ENCODE results near the gene MAEL. TPM values are rescaled to one million over a fixed set of nuclear protein-coding genes. Genes with fewer than 3 reads are reported as not detected.

MAEL gene
- total and polyA plus RNA-seq, 2 of the 8 experiments (the other 6 are each of a cell fraction or from before 2014, with no cell fraction given): 0.03 TPM; not detected in 1

- Histone ChIP-seq H2AFZ (ENCODE audit: low read length) (no peak overlapping the region), H3K27ac (ENCODE audit: low read depth, low read length) (no peak overlapping the region), H2BK5ac (ENCODE audit: low read depth, low read length) (no peak overlapping the region), H3K4ac (replicated peaks; ENCODE audit: insufficient read length, low read depth, low read length) (no peak overlapping the region), H2BK20ac (ENCODE audit: low read length) (no peak overlapping the region), H3K14ac (ENCODE audit: insufficient read length) (no peak overlapping the region), H2AK5ac (ENCODE audit: low read depth, low read length) (no peak overlapping the region), H2BK15ac (ENCODE audit: low read length) (no peak overlapping the region), H4K20me1 (replicated peaks in 1 of 2; ENCODE audit: control insufficient read depth in 1 of 2, insufficient read depth in 2 of 2, low read length in 2 of 2) (no peaks in the 10 kb centered on the region), H3K23me2 (ENCODE audit: low read depth, low read length) (no peaks in the 10 kb centered on the region; the same call in 1 of the 2 replicates), H3K27me3 (replicated peaks in 1 of 4; ENCODE audit: control insufficient read depth in 3 of 4, extremely low read depth in 1 of 4, insufficient read depth in 3 of 4, low read length in 3 of 4) (no peaks in the 10 kb centered on the region), H3K56ac (replicated peaks; ENCODE audit: insufficient read length, low read depth, low read length) (no peak overlapping the region), H3K9me3 (ENCODE audit: insufficient read depth in 2 of 2, low read depth in 1 of 2, low read length in 1 of 2) (no peaks in the 10 kb centered on the region), H3K36me3 (ENCODE audit: control insufficient read depth in 2 of 4, insufficient read depth in 4 of 4, low read length in 3 of 4) (no peaks in the 10 kb centered on the region), H3K23ac (ENCODE audit: insufficient read length) (no peak overlapping the region), H3K79me1 (ENCODE audit: low read depth, low read length) (no peaks in the 10 kb centered on the region), H3K4me3 (ENCODE audit: extremely low read depth in 1 of 4, insufficient read depth in 2 of 4, low read depth in 3 of 4, low read length in 4 of 4) (no peak overlapping the region), H4K91ac (replicated peaks; ENCODE audit: insufficient read length, low read length) (no peak overlapping the region), H4K8ac (ENCODE audit: extremely low read depth, insufficient read depth, low read length) (no peak overlapping the region), H3K9ac (replicated peaks in 1 of 4; ENCODE audit: extremely low read depth in 1 of 4, low read depth in 3 of 4, low read length in 3 of 4) (no peak overlapping the region), H2BK120ac (replicated peaks; ENCODE audit: low read depth, low read length) (no peak overlapping the region), H3K4me2 (ENCODE audit: insufficient read depth in 1 of 2, low read depth in 2 of 2, low read length in 2 of 2) (no peak overlapping the region), H3K4me1 (replicated peaks in 1 of 4; ENCODE audit: control insufficient read depth in 3 of 4, insufficient read depth in 4 of 4, low read length in 3 of 4) (no peaks in the 10 kb centered on the region), H4K5ac (ENCODE audit: insufficient read length, low read depth, low read length) (no peak overlapping the region), H2BK12ac (ENCODE audit: low read depth, low read length) (no peak overlapping the region), H3K79me2 (ENCODE audit: control insufficient read depth in 1 of 2, insufficient read depth in 2 of 2, low read length in 2 of 2) (no peaks in the 10 kb centered on the region), H3K18ac (ENCODE audit: extremely low read depth, low read length) (no peak overlapping the region)
- FAIRE-seq (no peak), DNase-seq (ENCODE audit: low read depth in 1 of 2, low spot score in 2 of 2) (no peak)
- TF ChIP-seq NRF1 (IDR thresholded peaks at IDR 0.05; ENCODE audit: low read depth, low read length) (no peak), PHF8 (conservative IDR thresholded peaks at IDR 0.05; ENCODE audit: low read depth, low read length) (no peak), HDAC2 (IDR thresholded peaks at IDR 0.05; ENCODE audit: borderline replicate concordance in 1 of 2, low read depth in 2 of 2, low read length in 2 of 2) (no peak), TAF7 (optimal IDR thresholded peaks at IDR 0.05; ENCODE audit: borderline replicate concordance, low read depth, low read length) (no peak), EZH2 (IDR thresholded peaks at IDR 0.05; ENCODE audit: low read depth, low read length, severe bottlenecking) (no peak), POU5F1 (IDR thresholded peaks at IDR 0.05; ENCODE audit: low read depth, low read length) (no peak), SAP30 (IDR thresholded peaks at IDR 0.05; ENCODE audit: insufficient read depth, insufficient replicate concordance, low read length) (no peak), SIRT6 (IDR thresholded peaks at IDR 0.05; ENCODE audit: low read length) (no peak), CREB1 (IDR thresholded peaks at IDR 0.05) (no peak), SP2 (IDR thresholded peaks at IDR 0.05; ENCODE audit: low read length) (no peak), RAD21 (IDR thresholded peaks at IDR 0.05 in 1 of 2, conservative IDR thresholded peaks at IDR 0.05 in 1 of 2; ENCODE audit: low read depth in 2 of 2, low read length in 2 of 2) (no peak)
- WGBS, 2 experiments (ENCODE audit: extremely low coverage in 1 of 2, insufficient coverage in 1 of 2, insufficient read length in 1 of 2, insufficient replicate concordance in 2 of 2, low coverage in 1 of 2, low lambda C conversion rate in 2 of 2, missing lambda C conversion rate in 1 of 2): 83% methylated on average over 2 of the region's 2 CpGs; no CpG with 5 or more reads in 1 of the 2 experiments
- CTCF ChIA-PET (ENCODE audit: partially characterized antibody): interaction anchor here (3.2 kb wide), 1 partner anchor 40 kb away, joined by 12 read pairs; no protein-coding TSS in a partner anchor
- POLR2A ChIA-PET (ENCODE audit: partially characterized antibody): no interaction called here
Measured at GRCh38 chr1:167012570-167012969, 23.5 kb downstream of the MAEL start.

Data from H1 (cell line).